ENCODE measurements around the gene RAVER1. TPM values are rescaled to one million over a fixed set of nuclear protein-coding genes. Genes with fewer than 3 reads are reported as not detected.

Gene RAVER1
- total and polyA plus RNA-seq, 9 of the 15 experiments (the other 6 are each of a cell fraction or from before 2014, with no cell fraction given): 0.06 to 113 (median 7.0) TPM

- no peak for FAIRE-seq
- no peaks in the 10 kb centered on the region for H3K9me1 ChIP-seq (ENCODE audit: control insufficient read depth, insufficient read depth, low read length)
- no peak overlapping the region for H3K4me2 ChIP-seq (ENCODE audit: insufficient read depth, low read length)
- in situ Hi-C loops (cut with MboI): no loop called here
- H3K27ac ChIP-seq (ENCODE audit: extremely low read depth, low read depth, low read length): no peak overlapping the region; the same call in 2 of the 3 replicates
- DNase-seq (ENCODE audit: extremely low read depth in 1 of 4, low spot score in 3 of 4): no peak
- 90% methylated on average over 9 of the region's 11 CpGs for WGBS (ENCODE audit: insufficient coverage, low coverage, missing lambda C conversion rate)
- peaks cover 96% of the 10 kb centered on the region for H3K36me3 ChIP-seq (ENCODE audit: control insufficient read depth, insufficient read depth, low read length)
- POLR2A ChIA-PET: interaction anchor here (0.6 to 2.0 kb wide), 5 partner anchors 11 to 34 kb away, joined by 3 to 9 read pairs (median 3); partner anchors contain the start of genes ICAM4 and RAVER1
- TF ChIP-seq RBM22 (IDR thresholded peaks at IDR 0.05; ENCODE audit: low read depth, low read length, poor library complexity, severe bottlenecking) (peak; percentile 22), POLR2G (IDR thresholded peaks at IDR 0.05; ENCODE audit: low read depth, low read length) (peak; percentile 70), FOXK1 (CRISPR knock-in tag; IDR thresholded peaks at IDR 0.05; ENCODE audit: borderline replicate concordance) (no peak), RBFOX2 (IDR thresholded peaks at IDR 0.05; ENCODE audit: low read depth, low read length) (peak; percentile 15; the same call in 1 of the 2 replicates)
- no peak for ATAC-seq
- H3K27me3 ChIP-seq (ENCODE audit: control insufficient read depth in 2 of 2, insufficient read depth in 2 of 2, low read length in 2 of 2): no peaks in the 10 kb centered on the region
- peaks cover 5 to 51% of the 10 kb centered on the region in 2 experiments; a peak in 4 of 5 replicates for H3K4me1 ChIP-seq (replicated peaks in 1 of 2; ENCODE audit: control insufficient read depth in 2 of 2, insufficient read depth in 2 of 2, low read length in 2 of 2)
- no TSS peak for BruUV-seq (replicated peaks)
- CTCF ChIA-PET (ENCODE audit: low intra/inter-chr PET ratio): no interaction called here
- no peaks in the 10 kb centered on the region; the same call in 1 of the 3 replicates for H3K79me2 ChIP-seq (ENCODE audit: control insufficient read depth, insufficient read depth, low read length)
- no peaks in the 10 kb centered on the region for H3K9me3 ChIP-seq (replicated peaks; ENCODE audit: control insufficient read depth, insufficient read depth, low read depth, low read length)
- H2AFZ ChIP-seq (ENCODE audit: low read depth, low read length): no peak overlapping the region
- peak overlapping the region in 1 of 2 experiments; percentile 78; a peak in 2 of 4 replicates for H3K9ac ChIP-seq (ENCODE audit: insufficient read depth in 1 of 2, low read depth in 2 of 2, low read length in 2 of 2)
- intact Hi-C loops (cut with micrococcal nuclease): no loop called here
- no peak overlapping the region for H3K4me3 ChIP-seq
- 0 out of 2 replicates have a peak, but pooled peaks cover 8% of the 10 kb centered on the region for H4K20me1 ChIP-seq (replicated peaks; ENCODE audit: control insufficient read depth, insufficient read depth, low read length)
Measured at GRCh38 chr19:10321417-10321797, 11.9 kb downstream of the RAVER1 start.

Data from K562 (cell line).